NB4 (cell line): Measurements from ENCODE around the gene SRSF9.

Experiments
- CTCF ChIP-seq: IDR thresholded peaks from one replicate; pipeline ENCODE4 v1.5.1; 2012; ENCODE audit warnings: low read depth, low read length
- MAX ChIP-seq: IDR thresholded peaks from 2 replicates; pipeline ENCODE4 v1.6.1; 2011; ENCODE audit warnings: low read depth, low read length
- POLR2A ChIP-seq: IDR thresholded peaks from 2 replicates; pipeline ENCODE4 v1.6.1; 2011; ENCODE audit warnings: mild to moderate bottlenecking; ENCODE audit not compliant: insufficient read length; ENCODE audit errors: extremely low read depth

GRCh38 chr12:120470150-120470784 is 719 bp upstream of the SRSF9 start:
- TF ChIP-seq MAX, result no peak
- TF ChIP-seq CTCF, result no peak
- no peak for TF ChIP-seq POLR2A
